Measurements from ENCODE around the gene YJU2.

The YJU2 gene

DNA sequence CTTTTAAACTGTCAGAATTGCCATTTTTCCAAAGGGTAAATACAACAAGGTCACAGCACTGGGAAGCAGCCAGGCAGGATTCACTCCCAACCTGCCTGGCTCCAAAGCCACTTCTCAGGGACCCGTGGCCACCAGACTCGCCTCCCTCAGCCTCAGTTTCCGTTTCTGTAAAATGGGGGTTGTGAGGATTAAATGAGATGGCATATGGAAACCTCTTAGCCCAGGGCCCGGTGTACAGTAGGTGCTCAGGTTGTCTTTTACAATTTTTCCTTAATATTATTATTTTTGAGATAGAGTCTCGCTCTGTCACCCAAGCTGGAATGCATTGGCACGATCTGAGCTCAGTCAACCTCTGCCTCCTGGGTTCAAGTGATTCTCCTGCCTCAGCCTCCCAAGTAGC is 10.1 kb downstream of the YJU2 start:
- Histone ChIP-seq H3K27me3 (ENCODE audit: insufficient read depth, low read length, poor library complexity) (no peaks in the 10 kb centered on the region), H3K9me3 (ENCODE audit: insufficient read depth, low read length, severe bottlenecking) (no peaks in the 10 kb centered on the region), H4K20me1 (ENCODE audit: insufficient read depth, low read length) (no peaks in the 10 kb centered on the region), H3K79me2 (ENCODE audit: insufficient read depth, low read length) (no peaks in the 10 kb centered on the region), H3K36me3 (ENCODE audit: insufficient read depth, low read length) (peaks cover 77% of the 10 kb centered on the region), H3K4me3 (ENCODE audit: low read depth in 1 of 2, low read length in 2 of 2) (no peak overlapping the region), H3K4me1 (ENCODE audit: insufficient read depth, low read length) (no peaks in the 10 kb centered on the region), H3K27ac (ENCODE audit: low read length) (no peak overlapping the region), H3K9ac (ENCODE audit: low read depth, low read length) (no peak overlapping the region), H2AFZ (ENCODE audit: low read depth, low read length) (no peak overlapping the region), H3K4me2 (ENCODE audit: insufficient read depth, low read length) (no peak overlapping the region)
- no peak for ATAC-seq (ENCODE audit: insufficient read depth, low read depth)
- TF ChIP-seq EZH2 (IDR thresholded peaks at IDR 0.05; ENCODE audit: borderline replicate concordance, low read depth, low read length, severe bottlenecking): no peak
- TF ChIP-seq CTCF (IDR thresholded peaks at IDR 0.05; ENCODE audit: borderline replicate concordance, extremely low read depth, low read length, poor library complexity, severe bottlenecking): no peak
- no peak for DNase-seq

- H3K9ac ChIP-seq (ENCODE audit: low read depth, low read length): no peak overlapping the region
- no peak overlapping the region for H3K4me2 ChIP-seq (ENCODE audit: insufficient read depth, low read length)
- H3K4me1 ChIP-seq (ENCODE audit: insufficient read depth, low read length): no peaks in the 10 kb centered on the region
- TF ChIP-seq EZH2 (IDR thresholded peaks at IDR 0.05; ENCODE audit: borderline replicate concordance, low read depth, low read length, severe bottlenecking): no peak
- TF ChIP-seq CTCF (IDR thresholded peaks at IDR 0.05; ENCODE audit: borderline replicate concordance, extremely low read depth, low read length, poor library complexity, severe bottlenecking): no peak
- H3K9me3 ChIP-seq (ENCODE audit: insufficient read depth, low read length, severe bottlenecking): no peaks in the 10 kb centered on the region
- peaks cover 77% of the 10 kb centered on the region for H3K36me3 ChIP-seq (ENCODE audit: insufficient read depth, low read length)
- no peak overlapping the region for H3K4me3 ChIP-seq (ENCODE audit: low read depth in 1 of 2, low read length in 2 of 2)
- no peaks in the 10 kb centered on the region for H4K20me1 ChIP-seq (ENCODE audit: insufficient read depth, low read length)
- DNase-seq (no peak), ATAC-seq (ENCODE audit: insufficient read depth, low read depth) (no peak)
- no peak overlapping the region for H2AFZ ChIP-seq (ENCODE audit: low read depth, low read length)
- no peaks in the 10 kb centered on the region for H3K79me2 ChIP-seq (ENCODE audit: insufficient read depth, low read length)
- H3K27me3 ChIP-seq (ENCODE audit: insufficient read depth, low read length, poor library complexity): no peaks in the 10 kb centered on the region
- H3K27ac ChIP-seq (ENCODE audit: low read length): no peak overlapping the region
These were observed 11.3 kb downstream of the YJU2 start for GRCh38 chr19:4258181-4258580.

DNA sequence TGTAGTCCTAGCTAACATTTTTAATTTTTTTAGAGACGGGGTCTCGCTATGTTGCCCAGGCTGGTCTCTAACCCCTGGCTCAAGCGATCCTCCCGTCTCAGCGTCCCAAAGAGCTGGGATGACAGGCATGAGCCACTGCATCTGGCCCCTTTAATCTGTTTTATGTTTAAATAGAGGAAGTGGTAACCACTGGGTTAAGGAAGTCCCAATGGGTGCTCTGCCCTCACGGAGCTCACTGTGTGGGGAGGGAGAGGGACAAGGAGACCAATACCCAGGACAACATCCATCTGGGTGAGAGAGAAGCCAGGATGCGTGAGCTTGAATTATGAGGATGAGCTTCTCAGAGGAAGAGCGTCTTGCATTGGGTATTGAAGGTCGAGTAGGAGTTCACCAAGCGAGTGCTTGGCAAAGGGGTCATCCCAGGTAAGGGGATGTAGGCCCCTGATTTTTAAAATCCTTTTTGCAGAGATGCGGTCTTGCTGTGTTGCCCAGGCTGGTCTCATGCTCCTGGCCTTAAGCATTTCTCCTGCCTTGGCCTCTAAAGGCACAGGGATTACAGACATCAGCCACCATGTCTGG is 13.8 kb downstream of the YJU2 start:
- ATAC-seq (ENCODE audit: insufficient read depth, low read depth) (no peak), DNase-seq (no peak)
- no peak overlapping the region for H3K27ac ChIP-seq (ENCODE audit: low read length)
- H2AFZ ChIP-seq (ENCODE audit: low read depth, low read length): no peak overlapping the region
- no peaks in the 10 kb centered on the region for H3K27me3 ChIP-seq (ENCODE audit: insufficient read depth, low read length, poor library complexity)
- no peak overlapping the region for H3K4me2 ChIP-seq (ENCODE audit: insufficient read depth, low read length)
- no peaks in the 10 kb centered on the region for H3K4me1 ChIP-seq (ENCODE audit: insufficient read depth, low read length)
- H3K36me3 ChIP-seq (ENCODE audit: insufficient read depth, low read length): peaks cover 61% of the 10 kb centered on the region
- no peaks in the 10 kb centered on the region for H4K20me1 ChIP-seq (ENCODE audit: insufficient read depth, low read length)
- TF ChIP-seq EZH2 (IDR thresholded peaks at IDR 0.05; ENCODE audit: borderline replicate concordance, low read depth, low read length, severe bottlenecking): no peak
- no peak for TF ChIP-seq CTCF (IDR thresholded peaks at IDR 0.05; ENCODE audit: borderline replicate concordance, extremely low read depth, low read length, poor library complexity, severe bottlenecking)
- no peak overlapping the region for H3K4me3 ChIP-seq (ENCODE audit: low read depth in 1 of 2, low read length in 2 of 2)
- no peaks in the 10 kb centered on the region for H3K9me3 ChIP-seq (ENCODE audit: insufficient read depth, low read length, severe bottlenecking)
- H3K9ac ChIP-seq (ENCODE audit: low read depth, low read length): no peak overlapping the region
- H3K79me2 ChIP-seq (ENCODE audit: insufficient read depth, low read length): no peaks in the 10 kb centered on the region

DNA sequence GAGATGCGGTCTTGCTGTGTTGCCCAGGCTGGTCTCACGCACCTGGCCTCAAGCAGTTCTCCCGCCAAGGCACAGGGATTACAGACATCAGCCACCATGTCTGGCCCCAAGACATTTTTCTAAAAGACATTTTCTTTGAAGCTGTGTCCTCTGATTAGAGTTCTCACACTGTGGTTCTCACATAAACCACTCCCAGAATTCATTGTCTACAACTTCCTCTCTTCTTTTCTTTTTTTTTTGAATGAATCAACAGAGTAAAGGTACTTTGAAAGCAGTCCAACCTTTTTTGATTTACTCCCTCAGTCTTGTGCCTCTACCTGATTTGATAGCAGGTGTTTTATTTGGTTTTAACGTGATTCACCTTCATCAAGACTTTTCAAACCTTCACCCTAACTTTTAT is 17.9 kb downstream of the YJU2 start:
- Histone ChIP-seq H3K4me2 (ENCODE audit: insufficient read depth, low read length) (no peak overlapping the region), H3K4me3 (ENCODE audit: low read depth in 1 of 2, low read length in 2 of 2) (no peak overlapping the region), H4K20me1 (ENCODE audit: insufficient read depth, low read length) (peaks cover 6% of the 10 kb centered on the region), H2AFZ (ENCODE audit: low read depth, low read length) (no peak overlapping the region), H3K27me3 (ENCODE audit: insufficient read depth, low read length, poor library complexity) (no peaks in the 10 kb centered on the region), H3K4me1 (ENCODE audit: insufficient read depth, low read length) (no peaks in the 10 kb centered on the region), H3K9ac (ENCODE audit: low read depth, low read length) (no peak overlapping the region), H3K79me2 (ENCODE audit: insufficient read depth, low read length) (no peaks in the 10 kb centered on the region), H3K9me3 (ENCODE audit: insufficient read depth, low read length, severe bottlenecking) (no peaks in the 10 kb centered on the region), H3K36me3 (ENCODE audit: insufficient read depth, low read length) (peaks cover 56% of the 10 kb centered on the region), H3K27ac (ENCODE audit: low read length) (no peak overlapping the region)
- TF ChIP-seq CTCF (IDR thresholded peaks at IDR 0.05; ENCODE audit: borderline replicate concordance, extremely low read depth, low read length, poor library complexity, severe bottlenecking) (no peak), EZH2 (IDR thresholded peaks at IDR 0.05; ENCODE audit: borderline replicate concordance, low read depth, low read length, severe bottlenecking) (no peak)
- no peak for DNase-seq
- no peak for ATAC-seq (ENCODE audit: insufficient read depth, low read depth)
